K562 (cell line): ENCODE results near the gene SPATA2L. TPM values are rescaled to one million over a fixed set of nuclear protein-coding genes. Genes with fewer than 3 reads are reported as not detected.

Source experiments
- ARID2 ChIP-seq: fragments of 450-650 bp; IDR thresholded peaks from 2 replicates; pipeline ENCODE4 v1.6.1; 2017; ENCODE audit warnings: antibody characterized with exemption, mild to moderate bottlenecking
- ATF3 ChIP-seq, 2 experiments: fragments of 450-650 bp in 1 of 2; sonication (generic) in 1 of 2; formaldehyde crosslinking in 1 of 2; IDR thresholded peaks in 1 of 2; conservative IDR thresholded peaks in 1 of 2; 2 replicates each; pipeline versions ENCODE4 v1.6.1 to v1.8.1; 2016 to 2023; ENCODE audit warnings: mild to moderate bottlenecking in 2 of 2, moderate library complexity in 2 of 2, inconsistent platforms in 1 of 2, missing genetic modification reagents in 1 of 2
- BRF1 ChIP-seq: IDR thresholded peaks from 3 replicates; pipeline ENCODE4 v1.6.1; 2011; ENCODE audit warnings: borderline replicate concordance, mild to moderate bottlenecking; ENCODE audit not compliant: insufficient read length; ENCODE audit errors: extremely low read depth
- ELF4 ChIP-seq: fragments of 450-650 bp; formaldehyde crosslinking; IDR thresholded peaks from 2 replicates; pipeline ENCODE4 v1.4.0; 2022; ENCODE audit warnings: missing genetic modification characterization
- ETV1 ChIP-seq: fragments of 450-650 bp; conservative IDR thresholded peaks from 2 replicates; pipeline ENCODE4 v1.6.1; 2016; ENCODE audit warnings: missing genetic modification characterization, control low read depth, low read depth, missing compliant biosample characterization
- FIP1L1 ChIP-seq: fragments of 200-400 bp; formaldehyde crosslinking; IDR thresholded peaks from 2 replicates; pipeline ENCODE4 v1.6.1; 2018; ENCODE audit warnings: mild to moderate bottlenecking, low read depth, low read length; ENCODE audit not compliant: poor library complexity, severe bottlenecking
- GABPB2 ChIP-seq: fragments of 250-450 bp; sonication (Bioruptor Pico); conservative IDR thresholded peaks from 2 replicates; pipeline ENCODE4 v1.5.1; 2021; ENCODE audit warnings: mild to moderate bottlenecking
- MBD1 ChIP-seq: fragments of 250-450 bp; sonication (Bioruptor Pico); IDR thresholded peaks from 2 replicates; pipeline ENCODE4 v1.8.0; 2022; ENCODE audit warnings: inconsistent platforms
- MLLT1 ChIP-seq, 2 experiments: fragments of 450-650 bp; IDR thresholded peaks; 2 replicates each; pipeline ENCODE4 v1.6.1; 2016
- MTA2 ChIP-seq: fragments of 450-650 bp; IDR thresholded peaks from 2 replicates; pipeline ENCODE4 v1.6.1; 2016; ENCODE audit warnings: low read depth
- RBM17 ChIP-seq: fragments of 200-400 bp; formaldehyde crosslinking; IDR thresholded peaks from 2 replicates; pipeline ENCODE4 v1.6.1; 2017; ENCODE audit warnings: low read depth, mild to moderate bottlenecking, low read length, borderline replicate concordance
- SIN3B ChIP-seq: fragments of 450-650 bp; IDR thresholded peaks from 2 replicates; pipeline ENCODE4 v1.6.1; 2017; ENCODE audit warnings: low read depth, mild to moderate bottlenecking, moderate library complexity
- SOX6 ChIP-seq: fragments of 450-650 bp; IDR thresholded peaks from 2 replicates; pipeline ENCODE4 v1.6.1; 2014; ENCODE audit warnings: mild to moderate bottlenecking
- YY1 ChIP-seq, 3 experiments: IDR thresholded peaks; 2 replicates each; pipeline ENCODE4 v1.6.1; 2011; ENCODE audit warnings: low read length in 2 of 3, mild to moderate bottlenecking in 2 of 3, moderate library complexity in 2 of 3, borderline replicate concordance in 1 of 3, control low read depth in 1 of 3, low read depth in 1 of 3; ENCODE audit not compliant: insufficient read depth in 3 of 3, insufficient replicate concordance in 2 of 3, control insufficient read depth in 1 of 3, insufficient read length in 1 of 3; ENCODE audit errors: extremely low read depth in 1 of 3
- ZBTB49 ChIP-seq: sonication (generic); formaldehyde crosslinking; IDR thresholded peaks from 2 replicates; pipeline ENCODE4 v1.8.0; 2022; ENCODE audit warnings: missing genetic modification reagents, mild to moderate bottlenecking, borderline replicate concordance
- ZBTB8A ChIP-seq: fragments of 450-650 bp; IDR thresholded peaks from 2 replicates; pipeline ENCODE4 v1.6.1; 2018; ENCODE audit warnings: mild to moderate bottlenecking, moderate library complexity; ENCODE audit not compliant: partially characterized antibody
- ZNF395 ChIP-seq: fragments of 200-800 bp; sonication (Bioruptor generic); IDR thresholded peaks from 2 replicates; pipeline ENCODE4 v1.6.1; 2017; ENCODE audit warnings: missing genetic modification characterization, missing compliant biosample characterization
- polyA plus RNA-seq, 8 experiments: library from polyadenylated mRNA; depleted of rRNA in 4 of 8; stranded (reverse) in 5 of 8; unstranded in 3 of 8; fragments of >200 nt; fragmentation: Nextera tagmentation in 2 of 8; fragmentation: Illumina TruSeq in 1 of 8; extraction: Ambion mirVana in 2 of 8; extraction: Trizol in 1 of 8; gene quantifications; 2 replicates each; pipeline versions ENCODE4 v1.2.1 to v1.2.3, GENCODE V29; 2011 to 2014; ENCODE audit warnings: inconsistent platforms in 1 of 8, missing spikeins in 1 of 8
- total RNA-seq, 7 experiments: library from RNA; depleted of rRNA in 6 of 7; stranded (reverse); fragments of >200 nt in 6 of 7; fragmentation: Illumina TruSeq in 2 of 7; extraction: Trizol in 2 of 7; gene quantifications; 2 replicates each; pipeline versions ENCODE4 v1.2.1 to v1.2.3, GENCODE V29; 2011 to 2021; ENCODE audit warnings: low replicate concordance in 1 of 7

The SPATA2L gene
- total and polyA plus RNA-seq, 9 of the 15 experiments (the other 6 are each of a cell fraction or from before 2014, with no cell fraction given) = 0.13 to 19.2 (median 4.8) TPM; not detected in 1

GRCh38 chr16:89700649-89701424 is 668 bp downstream of the SPATA2L start (continued):
- no peak for TF ChIP-seq MBD1 (CRISPR knock-in tag)
- TF ChIP-seq ATF3 (IDR thresholded peaks at IDR 0.05) = no peak
- no peak for TF ChIP-seq ATF3 (CRISPR knock-in tag; conservative IDR thresholded peaks at IDR 0.05)
- TF ChIP-seq ZBTB8A = no peak
- no peak for TF ChIP-seq BRF1
- no peak for TF ChIP-seq MTA2
- peak; percentile 17; the same call in 1 of the 2 replicates for TF ChIP-seq SIN3B
- TF ChIP-seq ARID2 = peak; percentile 83
- no peak for TF ChIP-seq ETV1 (tag)
- TF ChIP-seq RBM17 = no peak
- TF ChIP-seq ZNF395 (CRISPR knock-in tag) = 0 out of 2 replicates have a peak, but pooled peaks have one; percentile 79
- no peak for TF ChIP-seq ELF4 (CRISPR knock-in tag)
- TF ChIP-seq MLLT1 (IDR thresholded peaks at IDR 0.05) = no peak
- TF ChIP-seq SOX6 = no peak
- no peak for TF ChIP-seq GABPB2 (CRISPR knock-in tag)
- TF ChIP-seq ZBTB49 (CRISPR knock-in tag) = no peak
- peak; percentile 12 for TF ChIP-seq FIP1L1
- peak in 2 of 3 experiments; percentile 46 to 56 for TF ChIP-seq YY1 (IDR thresholded peaks at IDR 0.05; ENCODE audit: borderline replicate concordance in 1 of 3, control insufficient read depth in 1 of 3, extremely low read depth in 1 of 3, insufficient read depth in 3 of 3, insufficient read length in 1 of 3, insufficient replicate concordance in 2 of 3, low read depth in 1 of 3, low read length in 2 of 3)
